HG03460 (cell line): ENCODE measurements around the gene R3HDM2.
A peak's percentile ranks its signal among the peaks of the same experiment; 100 is the strongest.
"Not testable (repeated sequence)": the region's sequence is repeated elsewhere in the genome, so short reads cannot be mapped to it uniquely, and the experiment has no call there.

Experiments
- ATAC-seq: cut with Tn5 transposase; IDR thresholded peaks from one replicate; pipeline ENCODE4 v1.9.1; 2021; ENCODE audit not compliant: unreplicated experiment

R3HDM2 gene

DNA sequence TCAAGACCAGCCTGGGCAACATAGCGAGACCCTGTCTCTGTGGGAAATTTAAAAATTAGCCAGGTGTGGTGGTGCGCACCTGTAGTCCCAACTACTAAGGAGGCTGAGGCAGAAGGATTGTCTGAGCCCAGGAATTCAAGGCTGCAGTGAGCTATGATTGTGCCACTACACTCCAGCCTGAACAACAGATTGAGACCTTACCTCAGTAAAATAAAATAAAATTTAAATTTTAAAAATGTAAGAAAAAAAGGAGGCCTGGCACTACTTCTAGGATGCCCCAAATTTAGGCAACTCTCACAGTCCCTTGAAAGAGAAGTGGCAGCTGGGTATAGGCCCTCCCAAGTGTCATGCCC, 23.3 kb upstream of the R3HDM2 start:
- ATAC-seq = no peak

DNA sequence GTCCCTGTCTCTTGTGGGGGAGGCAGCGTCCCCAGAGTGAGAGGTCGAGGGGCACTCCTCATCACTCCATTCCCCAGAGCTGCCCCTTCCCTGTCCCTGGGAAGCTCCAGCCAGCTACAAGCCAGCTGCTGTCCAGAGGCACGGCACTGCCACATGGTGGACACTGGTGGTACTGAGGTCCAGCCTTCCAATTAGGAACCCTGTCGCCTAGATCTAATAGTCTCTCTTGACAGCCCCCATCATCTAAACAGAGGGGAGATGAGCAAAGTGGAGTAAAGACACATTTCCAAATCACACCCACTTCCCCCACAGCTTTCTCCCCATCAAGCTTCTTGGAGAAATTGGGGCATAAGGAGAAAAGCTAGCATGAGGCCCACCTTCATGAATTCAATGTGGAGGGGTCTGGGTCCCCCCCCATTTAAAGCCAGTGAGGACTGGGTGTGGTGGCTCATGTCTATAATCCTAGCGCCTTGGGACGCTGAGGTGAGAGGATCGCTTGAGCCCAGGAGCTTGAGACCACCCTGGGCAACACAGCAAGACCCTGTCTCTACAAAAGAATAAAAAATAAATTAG, 22.2 kb upstream of the R3HDM2 start:
- ATAC-seq = no peak

DNA sequence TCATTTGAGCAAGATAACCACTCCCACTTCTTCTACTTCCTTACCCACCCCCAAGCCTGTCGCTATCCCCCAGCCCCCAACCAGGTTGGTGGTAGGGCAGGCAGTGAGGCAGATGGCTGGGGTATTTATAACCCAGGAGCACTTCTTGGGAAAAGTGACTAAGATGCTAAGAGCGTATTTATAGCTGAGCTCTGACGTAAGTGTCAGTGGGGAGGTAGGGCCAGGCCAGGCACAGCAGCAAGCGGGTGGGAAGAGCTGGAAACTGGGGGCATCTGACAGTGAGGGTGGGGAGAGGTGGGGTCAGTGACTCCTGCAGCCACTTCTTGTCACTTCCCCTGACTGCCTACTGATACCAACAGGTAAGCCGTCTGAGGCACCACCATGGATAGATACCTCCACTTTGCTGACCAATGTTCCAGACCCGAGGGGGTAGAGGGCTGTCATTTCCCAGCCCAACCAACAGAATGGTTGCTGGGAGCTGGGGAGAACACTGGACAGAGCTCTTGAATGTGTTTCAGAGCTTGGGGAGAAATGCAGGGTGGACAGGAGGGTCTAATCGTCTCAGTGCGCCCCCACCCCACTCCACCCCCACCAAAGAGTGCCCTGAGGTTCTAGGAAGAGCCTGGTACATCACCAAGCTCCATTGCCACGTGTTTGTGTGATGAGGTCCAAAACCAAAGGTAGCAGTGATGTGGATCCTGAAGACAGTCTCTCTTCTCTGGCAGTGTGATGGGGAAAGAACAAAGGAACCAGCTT, 21.5 kb upstream of the R3HDM2 start:
- no peak for ATAC-seq

DNA sequence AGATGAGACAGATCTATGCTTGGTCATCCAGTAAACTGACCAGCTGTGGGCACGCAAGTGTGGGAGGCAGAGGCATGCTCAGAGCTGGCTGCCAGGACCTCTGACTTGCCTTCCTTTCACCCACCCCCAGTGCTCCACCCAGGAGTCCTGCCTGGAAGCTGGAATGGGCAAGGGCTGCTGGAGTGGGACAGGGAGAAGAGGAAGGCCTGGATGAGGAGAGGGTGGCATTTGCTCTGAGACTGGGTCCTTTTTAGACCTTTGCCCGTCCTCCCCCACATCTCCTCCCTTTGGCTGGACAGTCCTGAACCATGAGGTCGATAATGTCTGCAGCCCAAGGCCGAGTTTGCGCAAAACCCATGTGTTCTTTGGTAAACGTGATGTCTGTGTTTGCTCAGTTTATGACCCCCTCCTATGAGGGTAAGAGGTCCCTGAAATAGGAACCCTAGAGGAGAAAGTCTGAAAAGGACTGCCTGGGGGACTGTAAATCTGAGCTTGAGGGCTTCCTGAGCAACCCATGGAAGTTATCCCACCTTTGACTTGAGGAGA, 20.5 kb upstream of the R3HDM2 start:
- ATAC-seq = no peak

DNA sequence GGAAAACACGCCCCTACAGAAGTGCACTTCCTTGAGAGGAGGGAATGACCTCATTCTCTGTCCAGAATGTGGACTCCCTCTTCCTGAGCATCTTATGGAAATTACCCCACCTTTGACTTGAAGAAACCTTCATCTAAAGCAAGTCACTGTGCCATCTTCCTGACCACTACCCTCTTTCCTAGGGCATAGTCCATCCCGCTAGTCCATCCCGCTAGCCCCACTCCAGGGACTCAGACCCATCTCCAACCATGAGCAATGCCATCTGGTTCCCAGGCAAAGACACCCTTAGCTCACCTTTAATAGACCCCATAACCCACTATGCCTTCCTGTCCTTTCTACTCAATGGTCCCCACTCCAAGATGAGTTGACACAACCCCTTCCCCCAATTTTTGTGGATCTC, 19.2 kb upstream of the R3HDM2 start:
- ATAC-seq = no peak

DNA sequence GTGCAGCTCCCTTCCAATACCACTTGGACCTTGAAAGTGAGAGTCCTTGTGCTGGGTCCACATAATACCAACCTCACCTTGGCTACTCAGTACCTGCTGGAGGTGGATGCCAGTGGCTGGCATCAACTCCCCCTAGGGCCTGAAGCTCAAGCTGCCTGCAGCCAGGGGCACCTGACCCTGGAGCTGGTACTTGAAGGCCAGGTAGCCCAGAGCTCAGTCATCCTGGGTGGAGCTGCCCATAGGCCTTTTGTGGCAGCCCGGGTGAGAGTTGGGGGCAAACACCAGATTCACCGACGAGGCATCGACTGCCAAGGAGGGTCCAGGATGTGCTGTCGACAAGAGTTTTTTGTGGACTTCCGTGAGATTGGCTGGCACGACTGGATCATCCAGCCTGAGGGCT, 18.5 kb upstream of the R3HDM2 start:
- no peak for ATAC-seq

DNA sequence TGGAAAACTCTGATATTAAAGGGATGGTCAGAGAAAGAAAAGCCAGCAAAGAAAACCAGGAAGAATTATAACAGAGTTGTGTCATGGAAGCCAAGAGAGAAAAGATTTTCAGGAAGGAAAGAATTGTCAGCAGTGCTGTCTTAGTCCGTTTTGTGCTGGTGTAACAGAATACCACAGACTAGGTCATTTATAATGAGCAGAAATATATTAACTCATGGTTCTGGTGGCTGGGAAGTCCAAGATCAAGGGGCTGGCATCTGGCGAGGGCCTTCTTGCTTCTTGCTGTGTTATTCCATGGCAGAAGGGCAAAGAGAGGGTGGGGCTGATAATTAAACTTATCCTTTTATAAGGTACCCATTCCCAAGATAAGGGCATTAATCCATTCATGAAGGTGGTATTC, 17.8 kb upstream of the R3HDM2 start:
- ATAC-seq = no peak

DNA sequence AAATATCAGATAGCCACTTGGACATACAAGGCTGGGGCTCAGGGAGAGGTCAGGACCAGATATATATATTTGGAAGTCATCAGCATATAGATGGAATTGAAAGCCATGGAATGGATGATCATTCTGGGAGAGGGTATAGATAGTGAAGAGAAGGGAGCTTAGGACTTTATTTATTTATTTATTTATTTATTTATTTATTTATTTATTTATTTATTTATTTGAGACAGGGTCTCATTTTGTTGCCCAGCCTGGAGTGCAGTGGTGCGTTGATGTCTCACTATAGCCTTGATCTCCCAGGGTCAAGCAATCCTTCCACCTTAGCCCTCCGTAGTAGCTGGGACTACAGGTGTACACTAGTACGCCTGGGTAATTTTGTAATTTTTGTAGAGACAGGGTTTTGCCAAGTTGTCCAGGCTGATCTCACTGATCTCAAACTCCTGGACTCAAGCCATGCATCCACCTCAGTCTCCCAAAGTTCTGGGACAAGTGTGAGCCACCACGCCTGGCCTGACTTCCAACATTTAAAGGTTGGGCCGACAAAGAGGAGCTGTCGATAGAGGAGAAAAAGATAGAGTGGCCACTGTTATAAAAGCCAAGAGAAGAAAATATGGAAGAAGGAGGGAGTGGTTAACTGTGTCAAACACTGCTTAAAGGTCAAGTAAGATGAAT, 15.6 kb upstream of the R3HDM2 start:
- no peak for ATAC-seq

DNA sequence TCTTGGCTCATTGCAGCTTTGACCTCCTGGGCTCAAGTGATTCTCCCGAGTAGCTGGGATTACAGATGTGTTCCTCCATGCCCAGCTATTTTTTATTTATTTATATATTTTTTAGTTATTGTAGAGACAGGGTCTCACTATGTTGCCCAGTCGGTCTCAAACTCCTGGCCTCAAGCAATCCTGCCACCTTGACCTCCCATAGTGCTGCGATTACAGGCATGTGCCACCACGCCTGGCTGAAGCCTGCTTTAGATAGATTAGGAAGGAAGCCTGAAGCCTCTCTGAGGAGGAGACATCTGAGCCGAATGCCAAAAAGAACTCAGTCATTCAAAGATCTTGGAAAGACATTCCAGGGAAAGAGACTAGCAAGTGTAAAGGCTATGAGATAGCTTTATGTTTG, 13.9 kb upstream of the R3HDM2 start:
- no peak for ATAC-seq

DNA sequence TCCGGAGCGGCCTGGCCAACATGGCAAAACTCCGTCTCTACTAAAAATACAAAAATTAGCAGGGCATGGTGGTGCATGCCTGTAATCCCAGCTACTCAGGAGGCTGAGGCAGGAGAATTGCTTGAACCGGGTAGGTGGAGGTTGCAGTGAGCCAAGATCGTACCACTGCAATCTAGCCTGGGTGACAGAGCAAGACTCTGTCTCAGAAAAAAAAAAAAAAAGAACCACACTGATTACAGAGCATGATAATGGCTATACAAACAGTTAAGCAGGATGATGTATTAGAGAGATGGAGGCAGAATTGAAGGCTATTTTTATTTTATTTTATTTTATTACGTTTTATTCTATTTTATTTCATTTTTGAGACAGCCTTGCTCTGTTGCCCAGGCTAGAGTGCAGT, 13.5 kb upstream of the R3HDM2 start:
- ATAC-seq = not testable (repeated sequence)

DNA sequence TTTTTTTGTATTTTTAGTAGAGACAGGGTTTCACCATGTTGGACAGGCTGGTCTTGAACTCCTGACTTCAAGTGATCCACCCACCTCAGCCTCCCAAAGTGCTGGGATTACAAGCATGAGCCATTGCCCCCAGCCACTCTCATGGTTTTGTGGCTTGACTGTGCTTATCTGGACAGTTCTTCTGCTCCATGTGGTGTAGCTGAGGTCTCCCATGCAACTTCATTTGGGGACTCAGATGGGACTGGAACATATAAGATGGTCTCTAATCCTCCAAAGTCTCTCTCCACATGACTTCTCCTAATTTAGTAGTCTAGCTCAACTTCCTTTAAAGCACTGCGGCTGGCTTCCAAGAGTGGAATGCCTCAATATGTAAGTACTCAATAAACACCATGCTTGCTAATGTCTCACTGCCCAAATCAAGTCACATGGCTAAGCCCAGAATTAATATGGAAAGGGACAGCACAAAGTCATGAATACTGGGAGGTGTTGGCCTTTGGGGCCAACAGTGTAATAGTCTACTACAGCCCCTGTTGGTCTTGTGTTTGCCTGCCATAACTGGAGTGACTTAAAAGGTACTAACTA, 11.1 kb upstream of the R3HDM2 start:
- no peak for ATAC-seq

DNA sequence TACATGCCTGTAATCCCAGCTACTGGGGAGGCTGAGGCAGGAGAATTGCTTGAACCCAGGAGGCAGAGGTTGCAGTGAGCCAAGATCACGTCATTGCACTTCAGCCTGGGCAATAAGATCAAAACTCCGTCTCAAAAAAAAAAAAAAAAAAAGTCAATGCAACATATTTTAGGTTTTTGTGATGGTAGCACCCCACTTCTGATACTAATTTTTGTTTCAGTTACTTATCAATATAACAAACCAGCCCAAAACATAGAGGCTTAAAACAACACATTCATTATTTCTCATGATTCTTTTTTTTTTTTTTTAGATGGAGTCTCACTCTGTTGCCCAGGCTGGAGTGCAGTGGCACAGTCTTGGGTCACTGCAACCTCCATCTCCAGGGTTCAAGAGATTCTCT, 10.6 kb upstream of the R3HDM2 start:
- not testable (repeated sequence) for ATAC-seq

DNA sequence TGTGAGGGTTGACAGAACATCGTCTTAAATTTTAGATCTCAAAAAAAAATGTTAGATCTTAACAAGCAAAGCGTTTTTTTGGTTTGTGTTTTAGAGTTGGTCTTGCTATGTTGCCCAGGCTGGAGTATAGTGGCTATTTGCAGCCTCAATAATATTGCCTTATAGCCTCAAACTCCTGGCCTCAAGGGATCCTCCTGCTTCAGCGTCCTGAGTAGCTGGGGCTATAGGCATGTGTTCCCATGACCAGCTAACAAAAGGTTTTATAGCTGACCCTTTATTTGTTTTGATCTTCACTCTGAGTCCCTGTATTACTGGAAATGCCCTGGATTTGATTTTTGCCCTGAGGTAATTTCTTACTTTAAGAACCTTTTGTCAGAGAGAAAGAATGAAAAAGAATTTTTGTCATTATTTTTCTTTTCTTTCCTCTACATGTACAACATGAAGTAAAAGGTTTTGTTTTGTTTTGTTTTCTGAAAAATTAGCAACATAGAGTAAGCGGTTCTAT, 9.0 kb upstream of the R3HDM2 start:
- ATAC-seq = no peak

DNA sequence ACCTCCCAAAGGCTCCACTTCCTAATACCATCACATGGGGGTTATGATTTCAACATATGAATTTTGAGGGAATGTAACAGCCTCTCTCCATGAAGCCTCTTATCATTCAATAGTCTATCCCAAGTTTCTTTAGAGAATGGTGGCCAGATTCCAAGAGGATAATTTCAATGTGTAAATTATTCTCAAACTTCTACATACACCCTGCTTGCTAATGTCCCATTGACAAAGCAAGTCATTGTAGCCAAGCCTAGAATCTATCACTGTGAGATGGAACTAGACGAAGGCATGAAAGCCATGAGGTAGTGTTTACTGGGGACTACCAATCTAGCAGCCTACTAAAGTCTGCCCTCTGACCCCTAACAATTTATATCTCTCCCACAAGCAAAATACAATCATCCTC, 7.6 kb upstream of the R3HDM2 start:
- ATAC-seq = no peak

DNA sequence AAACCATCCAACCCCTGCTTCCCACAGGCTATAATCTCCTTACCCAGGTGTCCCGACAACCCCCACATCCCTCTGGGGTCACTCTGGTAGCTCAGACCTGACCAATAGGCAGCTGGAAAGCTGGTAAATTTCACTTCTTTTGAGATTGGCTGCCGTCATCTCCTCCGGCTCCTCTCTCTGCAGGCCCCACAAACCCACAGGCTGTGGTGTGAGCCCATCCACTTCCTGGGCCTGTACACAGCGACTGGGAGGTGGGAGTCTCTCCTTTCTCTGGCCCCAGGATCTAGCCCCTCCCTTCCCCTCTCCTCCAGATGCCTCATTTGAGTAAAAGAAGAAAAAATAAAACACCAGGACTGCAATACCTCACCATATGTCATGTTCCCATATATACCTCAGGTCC, 4.5 kb upstream of the R3HDM2 start:
- ATAC-seq = no peak

DNA sequence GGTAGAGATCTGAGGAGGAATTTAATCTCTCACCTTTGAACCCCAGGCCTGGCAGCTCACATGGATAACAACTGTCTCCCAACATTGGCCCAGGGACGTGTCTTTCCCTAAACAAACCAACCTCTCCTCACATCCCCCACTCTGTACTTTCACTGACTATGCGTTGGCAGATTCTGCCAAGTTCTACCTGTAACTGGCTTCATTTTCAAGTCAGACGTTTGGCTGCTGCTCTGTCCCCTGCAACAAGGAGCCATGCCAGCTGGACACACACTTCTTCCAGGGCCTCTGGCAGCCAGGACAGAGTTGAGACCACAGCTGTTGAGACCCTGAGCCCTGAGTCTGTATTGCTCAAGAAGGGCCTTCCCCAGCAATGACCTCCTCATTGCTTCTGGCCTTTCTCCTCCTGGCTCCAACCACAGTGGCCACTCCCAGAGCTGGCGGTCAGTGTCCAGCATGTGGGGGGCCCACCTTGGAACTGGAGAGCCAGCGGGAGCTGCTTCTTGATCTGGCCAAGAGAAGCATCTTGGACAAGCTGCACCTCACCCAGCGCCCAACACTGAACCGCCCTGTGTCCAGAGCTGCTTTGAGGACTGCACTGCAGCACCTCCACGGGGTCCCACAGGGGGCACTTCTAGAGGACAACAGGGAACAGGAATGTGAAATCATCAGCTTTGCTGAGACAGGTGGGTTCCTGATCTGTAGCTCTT, 3.8 kb upstream of the R3HDM2 start, which contains the start of gene INHBC:
TSS of gene INHBC (plus strand) at position 268 of the 707 bp plus-strand sequence. CDS start at position 371, 103 bp downstream.
- no peak for ATAC-seq

DNA sequence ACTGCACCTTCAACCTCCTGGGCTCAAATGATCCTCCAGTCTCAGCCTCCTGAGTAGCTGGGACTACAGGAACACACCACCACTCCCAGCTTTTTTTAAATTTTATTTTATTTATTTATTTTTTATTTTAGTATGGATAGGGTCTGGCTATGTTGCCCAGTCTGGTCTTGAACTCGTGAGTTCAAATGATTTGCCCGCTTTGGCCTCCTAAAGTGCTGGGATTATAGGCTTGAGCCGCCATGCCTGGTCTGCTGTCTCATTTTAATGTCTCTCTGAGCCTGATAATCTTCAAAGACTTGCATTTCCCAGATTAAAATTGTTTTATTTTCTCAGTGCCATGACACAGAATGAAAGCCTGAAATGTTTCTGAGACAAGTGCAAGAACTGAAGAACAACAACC, 2.5 kb upstream of the R3HDM2 start:
- no peak for ATAC-seq

DNA sequence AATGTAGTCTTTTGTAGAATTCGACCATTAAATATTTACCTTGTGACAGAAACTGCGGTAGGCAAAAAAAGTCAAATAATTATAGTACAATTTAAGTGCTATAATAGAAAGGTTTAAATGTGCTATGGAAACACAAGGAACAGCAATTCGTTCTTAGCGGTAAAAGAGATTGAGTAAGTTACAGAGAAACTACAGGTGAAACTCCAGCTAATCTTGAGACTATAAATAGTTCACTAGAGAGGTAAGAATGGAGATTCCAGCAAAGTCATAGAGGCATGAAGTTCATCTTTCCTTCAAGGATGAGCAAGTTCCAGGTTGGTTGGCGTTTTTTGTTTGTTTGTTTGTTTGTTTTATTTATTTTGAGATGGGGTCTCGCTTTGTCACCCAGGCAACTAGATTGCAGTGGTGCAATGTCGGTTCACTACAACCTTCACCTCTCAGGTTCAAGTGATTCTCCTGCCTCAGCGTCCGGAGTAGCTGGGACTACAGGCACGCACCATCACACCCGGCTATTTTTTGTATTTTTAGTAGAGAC, 878 bp upstream of the R3HDM2 start:
- ATAC-seq = no peak

DNA sequence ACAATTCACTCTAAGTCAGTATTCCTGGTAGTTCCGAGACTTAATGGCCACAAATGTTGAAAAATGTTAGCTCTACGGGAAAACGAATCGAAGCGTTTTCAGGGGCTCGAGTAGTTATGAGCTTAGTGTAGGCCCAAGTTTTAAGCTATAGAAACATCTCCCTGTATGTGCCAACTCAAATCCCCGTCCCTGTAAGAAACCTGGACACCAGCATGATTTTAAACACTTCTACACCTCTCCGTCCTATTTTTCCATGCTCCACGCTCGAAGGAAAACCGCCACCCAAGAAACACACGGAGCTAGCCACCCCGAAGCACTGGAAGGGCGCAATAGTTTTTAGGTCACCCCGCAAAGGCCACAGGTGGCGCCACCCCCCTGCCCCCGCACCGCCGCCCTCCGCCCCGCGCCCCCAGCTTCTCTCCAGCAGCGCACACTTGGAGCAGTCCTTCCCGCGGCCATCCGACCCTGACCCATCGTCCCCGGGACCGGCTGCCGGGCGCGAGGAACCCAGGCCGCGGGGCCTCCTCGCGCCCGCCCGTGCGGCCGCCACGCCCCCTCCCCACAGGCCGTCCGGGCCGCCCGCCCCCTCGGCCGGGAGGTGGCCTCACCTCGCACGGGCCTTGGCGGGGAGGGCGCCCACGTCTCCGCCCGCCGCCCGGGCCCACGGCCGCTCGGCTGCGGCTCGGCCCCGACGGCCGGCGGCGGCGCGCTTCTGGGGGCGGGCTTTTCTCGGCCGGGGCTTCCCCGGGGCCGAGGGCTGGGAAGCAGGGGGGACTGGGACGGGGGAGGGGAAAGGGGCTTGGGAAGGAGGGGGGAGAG, 522 bp downstream of the R3HDM2 start:
- ATAC-seq = peak; percentile 41
